ENCODE results near the gene NGFR.

GRCh38 chr17:49455272-49455861, 39.7 kb upstream of the NGFR start:
- no peak for TF ChIP-seq CTCF (conservative IDR thresholded peaks at IDR 0.05)
- TF ChIP-seq EZH2 (IDR thresholded peaks at IDR 0.05; ENCODE audit: low read depth) = no peak
